ENCODE data around the gene ACSBG1. TPM values are rescaled to one million over a fixed set of nuclear protein-coding genes. Genes with fewer than 3 reads are reported as not detected.
"Not testable (repeated sequence)": the region's sequence is repeated elsewhere in the genome, so short reads cannot be mapped to it uniquely, and the experiment has no call there.

The ACSBG1 gene
- total and polyA plus RNA-seq, 9 donors: 0.15 to 2.2 (median 0.45) TPM; not detected in 2

GRCh38 chr15:78247911-78248310, 13.5 kb upstream of the ACSBG1 start:
- intact Hi-C loops (cut with DNase I): loop anchor here in 1 of 4 donors (10.0 kb wide), 1 partner anchor 283 kb away; no protein-coding TSS in a partner anchor
- TF ChIP-seq EP300 (IDR thresholded peaks at IDR 0.05) (no peak), POLR2A (IDR thresholded peaks at IDR 0.05) (no peak), CTCF (IDR thresholded peaks at IDR 0.05) (no peak)
- Histone ChIP-seq H3K4me3 (no peak overlapping the region), H3K4me1 (ENCODE audit: insufficient read depth) (no peaks in the 10 kb centered on the region), H3K36me3 (no peaks in the 10 kb centered on the region), H3K27ac (no peak overlapping the region), H3K9me3 (no peaks in the 10 kb centered on the region), H3K27me3 (no peaks in the 10 kb centered on the region)
- no peak for DNase-seq
- WGBS, 3 donors: 31 to 69% (median 52%) methylated on average over 1 of the region's 1 CpG

GRCh38 chr15:78245976-78246620, 11.7 kb upstream of the ACSBG1 start:
- not testable (repeated sequence) for H3K4me1 ChIP-seq (ENCODE audit: insufficient read depth); H3K36me3 ChIP-seq; DNase-seq; H3K9me3 ChIP-seq; H3K4me3 ChIP-seq; H3K27ac ChIP-seq; H3K27me3 ChIP-seq
- 94% methylated on average over 35 to 39 of the region's 39 CpGs for WGBS, 3 donors
- intact Hi-C loops (cut with DNase I): loop anchor here in 1 of 4 donors (10.0 kb wide), 1 partner anchor 281 kb away; no protein-coding TSS in a partner anchor

- H3K27me3 ChIP-seq; H3K4me1 ChIP-seq (ENCODE audit: insufficient read depth); H3K9me3 ChIP-seq; DNase-seq; H3K27ac ChIP-seq; H3K36me3 ChIP-seq; H3K4me3 ChIP-seq: not testable (repeated sequence)
- intact Hi-C loops (cut with DNase I): loop anchor here in 1 of 4 donors (10.0 kb wide), 1 partner anchor 281 kb away; no protein-coding TSS in a partner anchor
- 51 to 67% (median 60%) methylated on average over 13 to 14 of the region's 14 CpGs for WGBS, 3 donors
Measured at GRCh38 chr15:78245392-78245791, 11.0 kb upstream of the ACSBG1 start.

GRCh38 chr15:78244893-78245292, 10.5 kb upstream of the ACSBG1 start:
- Histone ChIP-seq H3K27ac (no peak overlapping the region), H3K36me3 (no peaks in the 10 kb centered on the region), H3K27me3 (no peaks in the 10 kb centered on the region), H3K4me1 (ENCODE audit: insufficient read depth) (no peaks in the 10 kb centered on the region), H3K9me3 (no peaks in the 10 kb centered on the region), H3K4me3 (no peak overlapping the region)
- TF ChIP-seq POLR2A (IDR thresholded peaks at IDR 0.05): no peak
- TF ChIP-seq CTCF (IDR thresholded peaks at IDR 0.05): no peak
- no peak for TF ChIP-seq EP300 (IDR thresholded peaks at IDR 0.05)
- intact Hi-C loops (cut with DNase I): loop anchor here in 3 of 4 donors (5.0 to 10.0 kb wide), 5 partner anchors 113 to 288 kb away; partner anchors contain the start of gene CIB2 (in 1 of the 3)
- no peak for DNase-seq
- WGBS, 3 donors: 59 to 63% (median 62%) methylated on average over 7 of the region's 7 CpGs

- DNase-seq: no peak
- Histone ChIP-seq H3K9me3 (no peaks in the 10 kb centered on the region), H3K27ac (no peak overlapping the region), H3K4me3 (no peak overlapping the region), H3K4me1 (ENCODE audit: insufficient read depth) (no peaks in the 10 kb centered on the region), H3K36me3 (no peaks in the 10 kb centered on the region), H3K27me3 (no peaks in the 10 kb centered on the region)
- intact Hi-C loops (cut with DNase I): loop anchor here in 3 of 4 donors (5.0 to 10.0 kb wide), 5 partner anchors 112 to 287 kb away; partner anchors contain the start of gene CIB2 (in 1 of the 3)
- TF ChIP-seq EP300 (IDR thresholded peaks at IDR 0.05) (no peak), POLR2A (IDR thresholded peaks at IDR 0.05) (no peak), CTCF (IDR thresholded peaks at IDR 0.05) (no peak)
- 81 to 89% (median 82%) methylated on average over 6 of the region's 6 CpGs for WGBS, 3 donors
Measured at GRCh38 chr15:78244101-78244500, 9.7 kb upstream of the ACSBG1 start.

All from ovary (tissue), 9 donors.